HL-60 (cell line): ENCODE measurements around the gene OR8A1.

Experiments used
- POLR2AphosphoS5 ChIP-seq: IDR thresholded peaks from 2 replicates; pipeline ENCODE4 v1.6.1; 2012; ENCODE audit warnings: low read depth
- REST ChIP-seq: IDR thresholded peaks from 2 replicates; pipeline ENCODE4 v1.6.1; 2012; ENCODE audit warnings: low read depth; ENCODE audit not compliant: insufficient replicate concordance

GRCh38 chr11:124578761-124579160, 9.0 kb downstream of the OR8A1 start:
- TF ChIP-seq POLR2AphosphoS5, result no peak
- TF ChIP-seq REST, result no peak
